PC-3 (cell line): Measurements from ENCODE around the gene KLHL2. TPM values are rescaled to one million over a fixed set of nuclear protein-coding genes. Genes with fewer than 3 reads are reported as not detected.

ENCODE experiments used
- ATAC-seq: fragments of 200-7000 bp; cut with Tn5 transposase; 2 replicates; pipeline ENCODE4 v1.9.1; 2020; ENCODE audit warnings: mild to moderate bottlenecking, moderate library complexity
- BruUV-seq: library from RNA; stranded (reverse); fragments of 400-500 nt; replicated peaks from 2 replicates; lab custom pipeline; 2021; lab: Mats Ljungman, UMichigan
- CTCF ChIA-PET: fragments of 300-600 bp; sonication (Branson Sonifier 250); formaldehyde crosslinking; loops from one replicate; lab custom pipeline; 2022; ENCODE audit warnings: antibody characterized with exemption; lab: Charles Lee
- POLR2A ChIA-PET: fragments of 300-600 bp; sonication (Branson Sonifier 250); formaldehyde crosslinking; loops from one replicate; lab custom pipeline; 2022; ENCODE audit warnings: antibody characterized with exemption; ENCODE audit not compliant: unreplicated experiment; lab: Charles Lee
- DNase-seq: peaks from one replicate; pipeline ENCODE4 v3.0.0-alpha.2; 2015
- H2AFZ ChIP-seq: fragments of 300-600 bp; sonication (generic); 2 replicates; pipeline ENCODE4 v1.6.0; 2016; ENCODE audit warnings: antibody characterized with exemption, low read length
- H3F3A ChIP-seq: fragments of 300-600 bp; sonication (generic); one replicate; pipeline ENCODE4 v1.6.0; 2017; ENCODE audit warnings: antibody characterized with exemption, low read length, control low read depth, mild to moderate bottlenecking; ENCODE audit not compliant: unreplicated experiment
- H3K27ac ChIP-seq: fragments of 300-600 bp; sonication (generic); 2 replicates; pipeline ENCODE4 v1.5.1; 2016; ENCODE audit warnings: mild to moderate bottlenecking, low read length
- H3K27me3 ChIP-seq: fragments of 300-600 bp; sonication (generic); 2 replicates; pipeline ENCODE4 v1.6.1; 2016; ENCODE audit warnings: low read length, mixed read lengths
- H3K36me3 ChIP-seq: fragments of 300-600 bp; sonication (generic); 2 replicates; pipeline ENCODE4 v1.6.1; 2016; ENCODE audit warnings: low read depth, mixed run types, low read length, mixed read lengths
- H3K4me1 ChIP-seq: fragments of 300-600 bp; sonication (generic); 2 replicates; pipeline ENCODE4 v1.5.1; 2016; ENCODE audit warnings: low read length; ENCODE audit not compliant: insufficient read depth
- H3K4me2 ChIP-seq: fragments of 300-600 bp; sonication (generic); 2 replicates; pipeline ENCODE4 v1.6.0; 2016; ENCODE audit warnings: low read length
- H3K4me3 ChIP-seq: fragments of 300-600 bp; sonication (generic); 2 replicates; pipeline ENCODE4 v1.5.1; 2016; ENCODE audit warnings: mild to moderate bottlenecking, low read length, mixed read lengths
- H3K79me2 ChIP-seq: fragments of 300-600 bp; sonication (generic); 2 replicates; pipeline ENCODE4 v1.6.1; 2017; ENCODE audit warnings: low read length, mixed read lengths
- H3K9ac ChIP-seq: fragments of 300-600 bp; sonication (generic); 2 replicates; pipeline ENCODE4 v1.6.0; 2016; ENCODE audit warnings: mild to moderate bottlenecking, low read length
- H3K9me2 ChIP-seq: fragments of 300-600 bp; sonication (generic); replicated peaks from 2 replicates; pipeline ENCODE4 v1.6.1; 2016; ENCODE audit warnings: mixed run types, low read length, mixed read lengths
- H3K9me3 ChIP-seq: fragments of 300-600 bp; sonication (generic); 2 replicates; pipeline ENCODE4 v1.6.1; 2016; ENCODE audit warnings: low read length, mixed read lengths
- H4K20me1 ChIP-seq: fragments of 300-600 bp; sonication (generic); 2 replicates; pipeline ENCODE4 v1.6.1; 2016; ENCODE audit warnings: low read length, mixed read lengths
- CTCF ChIP-seq: fragments of 300-600 bp; sonication (generic); conservative IDR thresholded peaks from 2 replicates; pipeline ENCODE4 v1.5.1; 2017; ENCODE audit warnings: antibody characterized with exemption, low read depth, mild to moderate bottlenecking, low read length
- EZH2 ChIP-seq: fragments of 300-600 bp; sonication (generic); IDR thresholded peaks from one replicate; pipeline ENCODE4 v1.6.1; 2017; ENCODE audit warnings: antibody characterized with exemption, mild to moderate bottlenecking, low read length; ENCODE audit not compliant: unreplicated experiment
- EZH2phosphoT487 ChIP-seq: fragments of 300-600 bp; sonication (generic); IDR thresholded peaks from 2 replicates; pipeline ENCODE4 v1.6.1; 2018; ENCODE audit warnings: mild to moderate bottlenecking, antibody characterized with exemption, low read length, borderline replicate concordance
- intact Hi-C: fragments of 100-400 bp; cut with micrococcal nuclease; formaldehyde crosslinking; loops from 2 replicates; pipeline ENCODE4 v1.9.0; 2023
- total RNA-seq: library from RNA; depleted of rRNA; stranded (reverse); fragments of >200 nt; gene quantifications from 2 replicates; pipeline ENCODE4 v1.2.3, GENCODE V29; 2014

Gene KLHL2
- total RNA-seq, 1 experiment from 2014 or later = 10.0 TPM

DNA sequence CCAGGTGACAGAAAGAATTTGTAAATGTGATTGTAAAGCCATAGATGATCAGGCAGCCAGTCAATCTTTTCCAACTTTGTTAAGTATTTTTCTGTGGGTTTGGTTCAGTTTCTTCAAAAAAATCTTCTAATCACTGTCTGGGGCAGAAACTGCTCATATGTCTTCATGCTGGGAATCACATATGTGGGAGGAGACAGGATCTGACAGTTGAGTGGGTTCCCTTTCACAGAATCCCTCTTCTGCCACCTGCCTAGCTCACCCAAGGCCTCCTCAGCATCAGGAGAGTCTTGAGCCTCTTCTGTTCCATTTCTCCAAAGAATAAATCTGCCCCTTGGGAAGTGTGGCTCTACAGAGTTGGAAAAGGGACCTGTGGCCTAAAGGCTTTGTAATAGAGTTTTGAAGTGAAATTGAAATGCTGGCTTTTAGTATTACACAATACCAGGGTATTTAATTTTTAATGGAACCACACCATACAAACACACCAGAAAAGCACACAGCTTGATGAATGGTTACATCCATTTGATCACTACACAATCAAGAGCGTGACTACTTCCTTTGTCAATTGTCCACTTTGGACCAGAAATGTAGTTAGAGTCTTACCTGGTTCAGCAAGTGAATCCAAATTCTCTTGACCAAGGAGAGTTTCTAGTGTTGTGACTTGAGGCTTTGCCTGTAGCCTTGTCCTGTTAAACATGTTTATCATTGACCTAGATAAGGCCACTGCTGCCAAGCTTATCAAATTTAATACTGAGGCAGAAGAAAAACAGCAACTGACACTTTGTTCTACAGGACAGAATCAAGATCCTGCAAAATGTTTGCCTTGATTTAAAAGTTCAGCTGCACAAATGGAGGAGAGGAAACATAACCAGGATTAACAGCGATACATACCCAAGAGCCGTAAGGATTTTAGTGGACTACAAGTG, 140.5 kb downstream of the KLHL2 start:
- BruUV-seq = no TSS peak
- Histone ChIP-seq H3K9me2 (no peaks in the 10 kb centered on the region), H3K9me3 (no peaks in the 10 kb centered on the region), H3K4me3 (no peak overlapping the region), H3K4me1 (no peaks in the 10 kb centered on the region), H3F3A (no peaks in the 10 kb centered on the region), H3K27ac (no peak overlapping the region), H4K20me1 (no peaks in the 10 kb centered on the region), H3K36me3 (no peaks in the 10 kb centered on the region), H3K9ac (no peak overlapping the region), H3K79me2 (no peaks in the 10 kb centered on the region), H3K27me3 (no peaks in the 10 kb centered on the region), H3K4me2 (no peak overlapping the region), H2AFZ (no peak overlapping the region)
- intact Hi-C loops = no loop called here
- ChIA-PET CTCF (no interaction called here), POLR2A (no interaction called here)
- TF ChIP-seq EZH2phosphoT487 (no peak), CTCF (no peak), EZH2 (no peak)
- DNase-seq (no peak), ATAC-seq (no peak)

- H3K9me3 ChIP-seq = no peaks in the 10 kb centered on the region
- TF ChIP-seq EZH2 (no peak), CTCF (no peak), EZH2phosphoT487 (no peak)
- no peaks in the 10 kb centered on the region for H4K20me1 ChIP-seq
- DNase-seq (no peak), ATAC-seq (no peak)
- H3K27ac ChIP-seq = no peak overlapping the region
- no peaks in the 10 kb centered on the region for H3K27me3 ChIP-seq
- no peak overlapping the region for H2AFZ ChIP-seq
- no peaks in the 10 kb centered on the region for H3K9me2 ChIP-seq
- no peaks in the 10 kb centered on the region for H3K79me2 ChIP-seq
- no peaks in the 10 kb centered on the region for H3K4me1 ChIP-seq
- H3K9ac ChIP-seq = no peak overlapping the region
- no peaks in the 10 kb centered on the region for H3K36me3 ChIP-seq
- ChIA-PET CTCF (no interaction called here), POLR2A (no interaction called here)
- no peaks in the 10 kb centered on the region for H3F3A ChIP-seq
- no TSS peak for BruUV-seq
- intact Hi-C loops = no loop called here
- no peak overlapping the region for H3K4me3 ChIP-seq
- no peak overlapping the region for H3K4me2 ChIP-seq
These were observed 144.2 kb downstream of the KLHL2 start for GRCh38 chr4:165351359-165352130.
